B cell (primary cell): ENCODE measurements around the gene SYN1. TPM values are rescaled to one million over a fixed set of nuclear protein-coding genes. Genes with fewer than 3 reads are reported as not detected.
A peak's percentile ranks its signal among the peaks of the same experiment; 100 is the strongest.

Source experiments
- ATAC-seq: fragments of 200-7000 bp; cut with Tn5 transposase; one replicate; pipeline ENCODE4 v1.10.0; 2021; ENCODE audit warnings: low read depth, mild to moderate bottlenecking, moderate number of reproducible peaks, moderate library complexity
- CTCF ChIA-PET: fragments of 350-600 bp; sonication (Branson Sonifier 250); formaldehyde crosslinking; loops from one replicate; lab custom pipeline; 2021; ENCODE audit warnings: antibody characterized with exemption, inconsistent platforms; lab: Charles Lee
- POLR2A ChIA-PET: fragments of 350-600 bp; sonication (Branson Sonifier 250); formaldehyde crosslinking; loops from one replicate; lab custom pipeline; 2021; ENCODE audit warnings: antibody characterized with exemption; lab: Charles Lee
- DNase-seq: peaks from one replicate; pipeline ENCODE4 v3.0.0; 2013
- H2AFZ ChIP-seq: 2 replicates; pipeline ENCODE4 v1.6.1; 2012; ENCODE audit warnings: mild to moderate bottlenecking, low read depth, low read length; ENCODE audit not compliant: insufficient read depth, poor library complexity, severe bottlenecking
- H3K27ac ChIP-seq, 2 donors: 1 replicate in 1 of 2; 2 replicates in 1 of 2; pipeline ENCODE4 v1.5.1; 2012 to 2013; ENCODE audit warnings: low read length in 2 of 2, mild to moderate bottlenecking in 2 of 2, moderate library complexity in 1 of 2
- H3K27me3 ChIP-seq, 4 experiments: fragments of 200-600 bp in 1 of 4; sonication (generic) in 1 of 4; replicated peaks in 1 of 4; 1 replicate in 2 of 4; 2 replicates in 2 of 4; pipeline versions ENCODE4 v1.6.1 to v1.7.0; 2013 to 2016; ENCODE audit warnings: low read length in 3 of 4, mild to moderate bottlenecking in 2 of 4, mixed read lengths in 1 of 4, moderate library complexity in 1 of 4; ENCODE audit not compliant: insufficient read depth in 4 of 4, control insufficient read depth in 3 of 4; ENCODE audit errors: control extremely low read depth in 1 of 4
- H3K36me3 ChIP-seq, 2 experiments: replicated peaks in 1 of 2; 1 replicate in 1 of 2; 2 replicates in 1 of 2; pipeline versions ENCODE4 v1.6.1 to v1.7.1; 2013; ENCODE audit warnings: low read length in 1 of 2; ENCODE audit not compliant: insufficient read depth in 2 of 2, control insufficient read depth in 1 of 2; ENCODE audit errors: control extremely low read depth in 1 of 2, extremely low read depth in 1 of 2
- H3K4me1 ChIP-seq, 2 donors: fragments of 200-600 bp in 1 of 2; sonication (generic) in 1 of 2; 1 replicate in 1 of 2; 2 replicates in 1 of 2; pipeline versions ENCODE4 v1.5.1 to v1.6.1; 2013 to 2017; ENCODE audit warnings: low read length in 2 of 2; ENCODE audit not compliant: control insufficient read depth in 2 of 2, insufficient read depth in 2 of 2
- H3K4me2 ChIP-seq: replicated peaks from 2 replicates; pipeline ENCODE3; 2012; ENCODE audit warnings: mild to moderate bottlenecking, low read depth, low read length; ENCODE audit not compliant: poor library complexity, severe bottlenecking
- H3K4me3 ChIP-seq, 5 experiments: fragments of 200-600 bp in 1 of 5; sonication (generic) in 1 of 5; 1 replicate in 3 of 5; 2 replicates in 2 of 5; pipeline versions ENCODE4 v1.5.1 to v1.7.0; 2011 to 2016; ENCODE audit warnings: low read length in 4 of 5, mild to moderate bottlenecking in 4 of 5, low read depth in 2 of 5, control low read depth in 1 of 5, moderate library complexity in 1 of 5; ENCODE audit not compliant: insufficient read depth in 1 of 5; ENCODE audit errors: control extremely low read depth in 1 of 5, extremely low read depth in 1 of 5
- H3K79me2 ChIP-seq: fragments of 200-600 bp; sonication (generic); one replicate; pipeline ENCODE4 v1.6.0; 2016; ENCODE audit warnings: low read length; ENCODE audit not compliant: control insufficient read depth, insufficient read depth
- H3K9ac ChIP-seq: fragments of 200-600 bp; sonication (generic); 2 replicates; pipeline ENCODE4 v1.6.1; 2017; ENCODE audit warnings: mild to moderate bottlenecking, low read length, moderate library complexity
- H3K9me3 ChIP-seq, 3 donors: one replicate each; pipeline versions ENCODE4 v1.6.1 to v1.7.1; 2013; ENCODE audit warnings: low read length in 2 of 3; ENCODE audit not compliant: control insufficient read depth in 2 of 3, insufficient read depth in 1 of 3; ENCODE audit errors: control extremely low read depth in 1 of 3
- H4K20me1 ChIP-seq: 2 replicates; pipeline ENCODE4 v1.6.0; 2012; ENCODE audit warnings: mild to moderate bottlenecking, low read length; ENCODE audit not compliant: insufficient read depth, control insufficient read depth, poor library complexity, severe bottlenecking
- H3K27ac Mint-ChIP-seq: one replicate; pipeline ENCODE4 v1.8.0; 2021; ENCODE audit warnings: mixed read lengths
- H3K27me3 Mint-ChIP-seq: one replicate; pipeline ENCODE4 v1.8.0; 2021; ENCODE audit warnings: mixed read lengths
- H3K4me1 Mint-ChIP-seq: one replicate; pipeline ENCODE4 v1.8.0; 2021; ENCODE audit warnings: mixed read lengths
- H3K4me3 Mint-ChIP-seq: one replicate; pipeline ENCODE4 v1.8.0; 2021; ENCODE audit warnings: mixed read lengths
- H3K9me3 Mint-ChIP-seq: one replicate; pipeline ENCODE4 v1.8.0; 2022; ENCODE audit warnings: mixed read lengths; ENCODE audit not compliant: insufficient read depth
- EZH2 ChIP-seq: IDR thresholded peaks from 2 replicates; pipeline ENCODE4 v1.6.1; 2012; ENCODE audit warnings: borderline replicate concordance, low read depth, mild to moderate bottlenecking, moderate library complexity, low read length; ENCODE audit not compliant: insufficient read depth, poor library complexity, severe bottlenecking
- WGBS: methylation state at CpG from one replicate; pipeline ENCODE4 v1.1.5; 2013; ENCODE audit warnings: missing lambda C conversion rate; ENCODE audit not compliant: insufficient coverage; 5-methylcytosine and 5-hydroxymethylcytosine counted together
- intact Hi-C: fragments of 100-400 bp; cut with micrococcal nuclease; formaldehyde crosslinking; loops from one replicate; pipeline ENCODE4 v1.10.0; 2022
- polyA plus RNA-seq: library from polyadenylated mRNA; depleted of rRNA; stranded (reverse); fragments of >200 nt; gene quantifications from 2 replicates; pipeline ENCODE4 v1.2.3, GENCODE V29; 2012
- total RNA-seq, 2 donors: library from RNA; stranded (reverse); fragments of 120-200 nt in 1 of 2; gene quantifications; 1 replicate in 1 of 2; 2 replicates in 1 of 2; pipeline versions ENCODE4 v1.2.3 to v1.2.4, GENCODE V29; 2013 to 2022
- TF ChIP-seq, protein P1 (sequence below): fragments of 200-600 bp; IDR thresholded peaks from one replicate; pipeline ENCODE4 v1.8.0; 2022; ENCODE audit warnings: antibody characterized with exemption, mild to moderate bottlenecking

Gene SYN1
- total and polyA plus RNA-seq, 2 donors (not counting 1 experiment from before 2014, with no cell fraction given): not detected

DNA sequence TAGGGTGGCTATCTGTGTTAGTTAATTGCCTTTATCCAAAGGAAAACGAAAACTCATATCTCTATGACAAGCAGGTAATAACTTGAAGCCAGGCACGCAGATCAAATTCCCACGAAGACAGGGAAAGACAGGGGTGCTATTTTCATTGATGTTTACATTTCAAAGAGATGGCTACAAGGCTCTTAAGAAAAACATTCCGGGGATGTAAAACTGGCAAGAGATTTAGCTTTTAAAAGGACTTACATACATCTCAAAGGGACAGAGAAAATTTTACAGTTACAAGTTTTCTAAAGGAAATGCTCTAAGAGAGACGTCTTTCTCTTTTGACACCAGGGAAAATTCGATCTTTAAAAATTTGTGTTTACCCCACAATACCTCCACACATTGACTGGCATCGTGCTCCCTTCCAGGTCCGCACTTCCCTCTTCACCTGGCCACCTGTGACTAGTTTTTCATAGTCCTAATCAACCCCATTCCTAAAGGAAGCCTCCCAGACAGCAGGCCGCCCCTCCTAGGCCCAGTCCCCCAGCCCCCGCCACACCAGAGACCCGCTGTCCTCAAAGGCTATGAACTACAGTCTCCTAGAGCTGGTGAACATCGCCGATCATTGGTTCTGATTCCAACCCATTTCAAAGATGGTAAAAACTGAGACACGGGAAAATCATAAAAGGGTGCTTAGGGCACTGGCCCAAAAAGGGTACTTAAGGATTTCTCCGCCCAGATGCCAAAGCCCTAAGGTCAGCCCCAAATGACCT is 59.3 kb downstream of the SYN1 start:
- peak overlapping the region; percentile 71 for H3K4me2 ChIP-seq
- no peaks in the 10 kb centered on the region for H3K9me3 ChIP-seq
- no peak for ATAC-seq
- ChIA-PET POLR2A (interaction anchor here (0.6 to 1.7 kb wide), 2 partner anchors 57 to 369 kb away, joined by 3 to 11 read pairs; no protein-coding TSS in a partner anchor), CTCF (interaction anchor here (1.1 kb wide), 1 partner anchor 68 kb away, joined by 3 read pairs; no protein-coding TSS in a partner anchor)
- H3K27ac Mint-ChIP-seq: peak overlapping the region; percentile 96
- peak overlapping the region; percentile 60 for H2AFZ ChIP-seq
- H3K27ac ChIP-seq: peak overlapping the region; percentile 89 to 91
- peaks cover 0 to 23% of the 10 kb centered on the region in 2 experiments for H3K36me3 ChIP-seq
- intact Hi-C loops: loop anchor here (2.0 kb wide), 4 partner anchors 78 to 328 kb away; partner anchors contain the start of genes USP11, UXT and ZNF41
- no peak for DNase-seq
- H3K9ac ChIP-seq: peak overlapping the region; percentile 78
- no peak for TF ChIP-seq EZH2
- TF ChIP-seq, protein P1, sequence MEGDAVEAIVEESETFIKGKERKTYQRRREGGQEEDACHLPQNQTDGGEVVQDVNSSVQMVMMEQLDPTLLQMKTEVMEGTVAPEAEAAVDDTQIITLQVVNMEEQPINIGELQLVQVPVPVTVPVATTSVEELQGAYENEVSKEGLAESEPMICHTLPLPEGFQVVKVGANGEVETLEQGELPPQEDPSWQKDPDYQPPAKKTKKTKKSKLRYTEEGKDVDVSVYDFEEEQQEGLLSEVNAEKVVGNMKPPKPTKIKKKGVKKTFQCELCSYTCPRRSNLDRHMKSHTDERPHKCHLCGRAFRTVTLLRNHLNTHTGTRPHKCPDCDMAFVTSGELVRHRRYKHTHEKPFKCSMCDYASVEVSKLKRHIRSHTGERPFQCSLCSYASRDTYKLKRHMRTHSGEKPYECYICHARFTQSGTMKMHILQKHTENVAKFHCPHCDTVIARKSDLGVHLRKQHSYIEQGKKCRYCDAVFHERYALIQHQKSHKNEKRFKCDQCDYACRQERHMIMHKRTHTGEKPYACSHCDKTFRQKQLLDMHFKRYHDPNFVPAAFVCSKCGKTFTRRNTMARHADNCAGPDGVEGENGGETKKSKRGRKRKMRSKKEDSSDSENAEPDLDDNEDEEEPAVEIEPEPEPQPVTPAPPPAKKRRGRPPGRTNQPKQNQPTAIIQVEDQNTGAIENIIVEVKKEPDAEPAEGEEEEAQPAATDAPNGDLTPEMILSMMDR: no peak
- H3K4me1 Mint-ChIP-seq: peaks cover 37% of the 10 kb centered on the region
- H3K4me1 ChIP-seq: peaks cover 6 to 29% of the 10 kb centered on the region in 2 donors
- H3K4me3 ChIP-seq: peak overlapping the region; percentile 15 to 81 (median 75)
- H4K20me1 ChIP-seq: peaks cover 34% of the 10 kb centered on the region
- H3K27me3 ChIP-seq: no peaks in the 10 kb centered on the region
- H3K9me3 Mint-ChIP-seq: no peaks in the 10 kb centered on the region
- H3K79me2 ChIP-seq: peaks cover 22% of the 10 kb centered on the region
- H3K4me3 Mint-ChIP-seq: peak overlapping the region; percentile 87
- no peaks in the 10 kb centered on the region for H3K27me3 Mint-ChIP-seq
- WGBS: 12% methylated on average over 7 of the region's 15 CpGs

DNA sequence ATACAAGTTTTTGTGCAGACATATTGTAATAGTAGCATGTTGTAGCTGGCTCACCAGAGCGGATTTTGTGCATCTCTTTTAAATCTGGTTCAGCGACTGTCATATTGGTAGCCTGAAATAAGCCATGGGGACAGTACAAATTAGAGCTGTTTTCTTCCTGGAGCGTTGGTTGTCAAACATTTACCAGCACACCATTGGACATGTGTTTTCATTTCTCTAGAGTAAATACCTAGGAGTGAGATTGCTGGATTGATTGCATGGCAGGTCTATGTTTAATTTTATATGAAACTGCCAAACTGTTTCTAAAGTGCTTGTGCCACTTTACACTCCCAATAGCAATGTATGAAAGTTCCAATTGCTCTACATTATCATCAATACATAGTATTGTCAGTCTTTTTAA is 61.2 kb downstream of the SYN1 start:
- ChIA-PET POLR2A (no interaction called here), CTCF (no interaction called here)
- H3K9ac ChIP-seq: no peak overlapping the region
- intact Hi-C loops: no loop called here
- H3K27me3 Mint-ChIP-seq: no peaks in the 10 kb centered on the region
- H3K36me3 ChIP-seq: peaks cover 0 to 9% of the 10 kb centered on the region in 2 experiments
- peaks cover 6 to 25% of the 10 kb centered on the region in 2 donors for H3K4me1 ChIP-seq
- no peaks in the 10 kb centered on the region for H3K27me3 ChIP-seq
- ATAC-seq (no peak), DNase-seq (no peak)
- no peaks in the 10 kb centered on the region for H3K9me3 Mint-ChIP-seq
- H3K79me2 ChIP-seq: peaks cover 21% of the 10 kb centered on the region
- H4K20me1 ChIP-seq: peaks cover 17% of the 10 kb centered on the region
- peaks cover 27% of the 10 kb centered on the region for H3K4me1 Mint-ChIP-seq
- no peak for TF ChIP-seq EZH2
- TF ChIP-seq, protein P1: no peak
- 100% methylated on average over 1 of the region's 3 CpGs for WGBS
- no peak overlapping the region for H2AFZ ChIP-seq
- no peak overlapping the region for H3K4me3 ChIP-seq
- H3K27ac ChIP-seq: no peak overlapping the region
- H3K4me3 Mint-ChIP-seq: no peak overlapping the region
- H3K4me2 ChIP-seq: no peak overlapping the region
- no peaks in the 10 kb centered on the region for H3K9me3 ChIP-seq
- H3K27ac Mint-ChIP-seq: no peak overlapping the region
